HG02981 (cell line): Measurements from ENCODE around the gene RANBP1.
A peak's percentile ranks its signal among the peaks of the same experiment; 100 is the strongest.

Source experiments
- ATAC-seq: cut with Tn5 transposase; IDR thresholded peaks from one replicate; pipeline ENCODE4 v1.9.1; 2021; ENCODE audit warnings: mild to moderate bottlenecking, moderate library complexity; ENCODE audit not compliant: unreplicated experiment

Gene RANBP1

DNA sequence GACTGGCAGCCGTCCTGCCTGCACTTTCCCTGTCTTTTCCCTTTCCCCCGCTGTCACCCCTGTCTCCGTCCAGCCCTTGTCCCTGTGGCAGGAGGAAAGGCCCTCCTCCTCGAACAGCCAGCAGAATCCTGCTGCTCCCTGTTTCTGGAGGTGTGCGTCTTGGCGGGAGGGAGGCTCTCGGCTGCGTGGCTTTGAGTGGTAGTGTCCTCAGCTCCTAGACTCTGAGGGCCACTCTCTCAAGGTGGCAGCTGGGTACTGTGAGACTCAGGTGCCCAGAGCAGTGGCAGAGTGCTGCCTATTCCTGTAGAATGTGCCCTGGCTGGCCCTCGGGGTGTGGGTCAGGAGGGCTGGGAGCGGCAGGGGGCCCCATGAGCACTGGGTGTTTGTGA lies 9.1 kb upstream of the RANBP1 start:
- no peak for ATAC-seq

DNA sequence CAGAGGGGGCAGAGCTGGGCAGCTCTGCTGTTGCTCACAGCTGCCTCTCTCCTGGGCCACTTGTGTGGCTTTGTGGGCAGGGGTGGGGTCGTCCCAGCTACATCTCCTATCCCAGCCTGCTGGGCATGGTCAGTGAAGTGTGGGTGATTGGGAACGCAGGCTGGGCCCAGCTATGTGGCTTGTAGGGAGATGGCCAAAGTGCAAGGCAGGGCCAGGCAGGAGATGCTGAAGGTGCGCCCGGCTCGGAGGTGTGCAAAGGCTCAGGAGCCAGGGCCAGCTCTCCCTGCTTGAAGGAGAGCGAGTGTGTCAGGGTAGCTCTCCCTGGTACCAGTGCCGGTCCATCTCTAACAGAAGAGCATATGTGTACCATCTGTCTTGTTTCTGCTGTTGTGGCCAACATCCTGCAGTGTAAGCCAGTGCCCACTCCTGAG lies 8.4 kb upstream of the RANBP1 start:
- no peak for ATAC-seq

DNA sequence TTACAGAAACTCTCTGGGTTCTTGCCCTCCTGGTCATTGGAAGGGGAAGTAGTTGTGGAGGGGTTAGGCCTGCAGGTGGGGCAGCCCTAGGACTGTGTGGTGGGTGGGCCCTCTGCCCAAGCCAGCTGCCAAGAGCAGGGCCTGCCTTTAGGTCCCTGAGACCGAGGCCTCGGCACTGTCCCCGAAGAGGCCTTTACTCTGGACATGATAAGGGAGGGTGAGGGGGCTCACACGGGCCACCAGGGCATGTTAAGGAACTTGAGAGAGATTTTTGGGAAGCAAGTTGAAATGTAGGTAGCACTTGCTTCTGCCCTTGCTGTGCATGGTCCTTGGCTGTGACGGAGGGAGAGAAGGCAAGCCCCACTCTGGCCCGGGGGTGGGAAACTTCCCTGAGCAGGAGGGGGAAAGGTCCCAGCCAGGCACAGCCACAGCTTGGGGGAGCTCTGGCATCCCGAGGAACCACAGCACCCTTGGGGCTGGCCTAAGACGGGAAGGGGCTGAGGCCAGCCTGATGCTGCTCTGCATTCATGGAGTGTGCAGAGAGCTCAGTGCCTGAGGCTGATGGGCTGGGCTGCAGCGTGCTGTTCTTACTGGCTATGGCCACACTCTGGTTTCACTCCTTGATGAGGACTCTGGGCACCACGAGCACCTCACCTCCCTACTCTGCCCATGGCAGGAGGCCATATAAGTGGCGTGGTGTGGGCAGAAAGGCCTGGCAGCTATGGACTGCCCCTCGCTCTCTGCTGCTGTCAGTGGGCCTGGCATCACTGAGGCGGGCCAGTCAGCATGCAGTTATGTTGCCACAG lies 7.8 kb upstream of the RANBP1 start:
- no peak for ATAC-seq

DNA sequence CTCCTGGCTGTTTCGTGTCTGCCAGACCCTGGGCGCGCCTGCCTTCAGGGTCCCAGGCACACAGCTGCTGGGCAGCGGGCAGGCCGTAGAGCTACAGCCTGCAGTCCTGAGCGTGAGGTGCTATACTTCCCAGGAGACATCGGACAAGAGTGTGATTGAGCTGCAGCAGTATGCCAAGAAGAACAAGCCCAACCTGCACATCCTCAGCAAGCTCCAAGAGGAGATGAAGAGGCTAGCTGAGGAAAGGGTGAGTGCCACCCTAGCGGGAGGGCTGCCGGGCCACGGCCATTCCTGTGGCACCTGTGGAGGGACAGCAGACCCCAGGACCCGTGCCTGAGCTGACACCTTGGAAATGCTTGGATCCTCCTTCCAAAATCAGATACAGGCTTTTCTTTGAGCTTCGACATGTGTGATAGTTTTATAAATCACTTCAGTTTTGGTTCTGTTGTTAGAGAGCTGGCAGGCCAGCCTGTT lies 7.1 kb upstream of the RANBP1 start:
- ATAC-seq: no peak

DNA sequence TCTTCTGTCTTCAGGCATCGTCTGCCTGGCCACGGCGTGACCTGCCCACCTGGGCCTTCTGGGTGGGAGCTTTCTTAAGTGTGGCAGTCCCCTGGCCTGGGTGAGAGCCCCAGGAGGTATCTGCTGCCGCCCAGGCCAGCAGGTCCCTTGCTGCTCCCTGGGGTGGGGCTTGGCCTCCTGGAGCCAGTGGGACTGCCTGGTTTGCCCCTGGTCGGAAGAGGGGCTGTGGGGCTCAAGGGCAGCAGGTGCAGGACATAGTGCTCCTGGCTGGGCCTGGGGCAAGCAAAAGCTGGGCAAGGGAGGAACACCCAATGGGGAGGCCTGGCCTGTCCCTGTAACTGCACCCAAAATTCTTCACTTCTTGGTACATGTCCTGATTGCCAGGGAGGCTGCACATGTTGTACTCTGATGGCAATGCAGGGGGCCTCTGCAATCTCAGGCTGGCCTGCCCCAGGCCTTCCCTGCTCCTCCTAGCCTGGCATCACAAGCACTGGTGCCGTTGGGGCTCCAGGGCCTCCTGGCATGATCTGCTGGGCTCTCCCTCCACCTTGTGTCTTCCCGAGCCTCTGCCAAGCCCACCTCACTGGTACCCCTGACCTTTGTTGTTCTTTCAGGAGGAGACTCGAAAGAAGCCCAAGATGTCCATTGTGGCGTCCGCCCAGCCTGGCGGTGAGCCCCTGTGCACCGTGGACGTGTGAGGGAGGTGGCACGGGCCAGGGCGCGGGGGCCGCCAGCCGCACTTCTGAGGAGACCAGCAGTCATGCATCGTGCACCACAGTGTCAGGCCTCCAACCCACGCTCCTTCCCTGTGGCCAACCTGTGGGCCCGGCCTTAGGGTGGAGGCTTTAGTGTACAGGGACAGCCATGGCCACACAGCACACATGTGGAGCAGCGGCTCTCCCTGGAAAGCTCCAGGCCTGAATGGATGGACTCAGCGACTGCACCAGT lies 6.2 kb upstream of the RANBP1 start:
- no peak for ATAC-seq

DNA sequence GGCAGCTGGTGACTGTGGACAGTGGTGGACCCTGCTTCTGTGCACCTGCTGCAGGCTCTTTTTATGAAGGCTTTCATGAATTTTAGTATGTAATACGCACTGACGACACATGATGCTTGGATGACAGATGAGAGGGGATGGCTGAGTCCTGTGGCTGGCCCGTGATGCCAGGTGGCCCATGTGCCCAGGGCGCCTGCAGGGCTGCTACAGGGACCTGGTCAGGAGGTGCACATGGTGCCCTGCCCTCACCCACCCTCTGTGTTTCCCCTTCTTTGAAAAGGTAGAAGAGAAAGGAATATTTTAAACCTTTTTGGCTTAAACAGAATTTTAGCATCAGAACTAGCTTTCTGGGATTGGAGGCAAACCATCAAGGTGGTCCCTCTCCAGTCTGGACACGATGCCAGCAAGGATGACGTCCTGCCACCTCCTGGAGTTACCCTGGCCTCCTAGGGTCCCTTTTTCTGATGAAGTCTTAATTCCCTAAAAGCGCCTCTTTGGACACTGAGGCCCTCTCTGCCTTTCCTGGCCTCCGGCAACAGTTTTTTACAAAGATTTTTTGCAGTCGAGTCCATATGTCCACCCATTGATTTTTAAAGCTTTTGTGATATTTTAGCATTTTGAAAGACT lies 5.4 kb upstream of the RANBP1 start:
- no peak for ATAC-seq

DNA sequence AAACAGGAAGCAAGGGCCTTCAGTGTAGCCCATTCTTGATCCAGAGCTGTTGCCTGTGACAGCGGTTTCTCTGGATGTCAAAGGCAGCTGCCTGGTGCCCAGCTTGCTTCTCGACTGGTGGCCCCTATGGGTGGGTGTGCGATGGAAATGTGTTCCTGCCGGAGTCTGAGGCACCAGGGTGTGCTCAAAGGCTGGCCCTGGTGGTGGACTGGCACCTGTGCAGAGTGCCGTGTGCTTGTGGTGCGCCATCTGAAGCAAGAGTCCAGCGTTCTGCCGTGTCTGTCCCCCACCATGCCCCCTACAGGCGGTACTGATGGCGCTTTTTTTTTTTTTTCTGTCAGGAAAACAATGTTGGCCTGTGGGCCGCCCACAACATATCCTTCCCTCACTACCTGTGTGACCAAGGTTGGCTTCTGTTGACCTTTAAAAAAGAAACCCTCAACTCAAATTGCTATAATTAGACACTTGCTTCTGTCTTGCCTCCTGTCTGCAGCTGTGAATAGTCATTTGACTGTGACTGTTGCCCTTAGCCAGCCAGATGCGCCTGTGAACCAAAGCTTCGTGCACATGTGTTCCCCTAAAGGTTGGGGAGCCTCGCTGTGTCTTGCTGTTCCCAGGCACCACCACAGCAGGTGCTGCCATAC lies 4.7 kb upstream of the RANBP1 start:
- no peak for ATAC-seq

DNA sequence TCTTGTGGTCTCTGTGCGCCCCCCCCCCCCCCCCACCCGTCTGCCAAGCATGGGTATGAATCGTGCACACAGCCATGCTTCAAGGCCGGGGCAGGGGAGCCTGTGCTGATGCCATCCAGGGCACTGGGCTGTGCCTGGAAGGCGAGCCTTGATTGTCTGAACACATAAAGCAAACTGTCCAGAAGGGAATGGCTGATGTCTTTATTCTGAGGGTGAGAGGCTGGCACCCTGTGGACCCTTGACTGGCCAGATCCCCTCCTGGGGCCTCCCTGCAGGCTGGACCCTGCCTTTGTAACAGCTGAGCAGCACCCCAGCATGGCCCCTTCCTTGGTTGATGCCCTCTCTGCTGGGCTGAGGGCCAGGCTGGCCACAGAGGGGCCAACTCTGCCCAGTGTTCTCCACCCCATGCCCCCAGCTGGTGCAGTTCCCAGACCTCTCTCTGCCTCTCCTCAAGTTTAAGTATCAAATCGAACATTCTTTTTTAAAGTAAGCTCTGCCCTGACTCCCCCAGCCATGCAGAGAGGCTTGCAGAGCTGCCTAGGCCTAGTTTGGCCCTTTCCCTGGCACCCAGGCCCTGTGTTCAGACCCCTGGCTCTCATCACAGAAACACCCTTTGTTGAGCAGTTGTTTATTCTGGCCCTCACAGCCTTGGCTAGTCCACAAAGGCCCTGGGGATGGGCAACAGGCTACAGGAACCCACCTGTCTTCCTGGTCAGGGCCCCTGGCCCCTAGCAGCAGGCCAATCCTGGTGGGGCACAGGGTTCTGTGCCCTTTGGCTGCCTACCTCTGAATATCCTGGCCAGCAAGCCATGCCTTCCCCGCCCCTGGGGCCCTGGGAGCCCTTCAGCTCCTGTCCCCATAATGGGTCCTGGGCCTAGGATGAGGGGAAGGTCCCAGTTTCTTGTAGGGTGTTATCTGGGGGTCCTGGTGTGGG lies 3.9 kb upstream of the RANBP1 start:
- ATAC-seq: no peak

DNA sequence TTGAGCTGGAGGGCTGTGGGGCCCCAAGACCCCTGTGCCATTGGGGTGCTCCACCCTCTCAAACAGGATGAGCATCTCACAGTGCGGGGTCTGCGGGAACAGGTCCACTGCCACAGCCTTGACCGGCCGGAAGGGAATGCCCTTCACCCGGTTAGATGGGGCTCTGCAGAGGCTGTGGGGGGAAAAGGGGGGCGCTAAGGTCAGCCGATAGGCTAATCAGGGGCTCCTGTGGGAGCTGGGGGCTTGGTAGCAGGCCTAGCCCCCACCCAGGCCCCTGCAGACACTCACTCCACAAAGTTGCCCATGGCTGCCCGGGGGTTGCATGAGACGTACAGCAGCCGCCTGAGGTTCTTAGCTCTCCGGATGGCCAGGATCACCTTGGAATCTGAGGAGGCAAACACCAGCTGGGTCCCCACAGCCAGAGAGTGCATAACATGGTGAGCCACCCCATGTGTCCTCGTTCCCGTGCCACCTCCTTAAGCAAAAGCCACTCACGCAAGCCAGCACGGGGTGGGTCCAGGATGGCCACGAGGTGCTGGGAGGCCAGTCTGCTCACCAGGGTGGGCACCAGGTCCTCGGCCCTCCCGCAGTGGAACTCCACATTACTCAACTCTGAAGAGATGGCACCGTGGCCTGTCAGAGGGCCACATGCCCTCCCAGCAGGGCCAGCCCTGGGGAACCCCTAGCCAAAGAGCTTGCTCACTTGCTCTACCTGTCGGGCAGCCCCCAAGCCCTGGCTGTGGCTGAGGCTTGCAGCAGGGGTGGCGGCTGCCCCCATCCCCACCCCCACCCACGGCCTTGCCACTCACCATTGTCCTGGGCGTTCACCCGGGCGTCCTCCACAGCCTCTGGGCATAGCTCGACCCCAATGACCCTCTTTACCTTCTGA lies 3.0 kb upstream of the RANBP1 start:
- ATAC-seq: no peak

DNA sequence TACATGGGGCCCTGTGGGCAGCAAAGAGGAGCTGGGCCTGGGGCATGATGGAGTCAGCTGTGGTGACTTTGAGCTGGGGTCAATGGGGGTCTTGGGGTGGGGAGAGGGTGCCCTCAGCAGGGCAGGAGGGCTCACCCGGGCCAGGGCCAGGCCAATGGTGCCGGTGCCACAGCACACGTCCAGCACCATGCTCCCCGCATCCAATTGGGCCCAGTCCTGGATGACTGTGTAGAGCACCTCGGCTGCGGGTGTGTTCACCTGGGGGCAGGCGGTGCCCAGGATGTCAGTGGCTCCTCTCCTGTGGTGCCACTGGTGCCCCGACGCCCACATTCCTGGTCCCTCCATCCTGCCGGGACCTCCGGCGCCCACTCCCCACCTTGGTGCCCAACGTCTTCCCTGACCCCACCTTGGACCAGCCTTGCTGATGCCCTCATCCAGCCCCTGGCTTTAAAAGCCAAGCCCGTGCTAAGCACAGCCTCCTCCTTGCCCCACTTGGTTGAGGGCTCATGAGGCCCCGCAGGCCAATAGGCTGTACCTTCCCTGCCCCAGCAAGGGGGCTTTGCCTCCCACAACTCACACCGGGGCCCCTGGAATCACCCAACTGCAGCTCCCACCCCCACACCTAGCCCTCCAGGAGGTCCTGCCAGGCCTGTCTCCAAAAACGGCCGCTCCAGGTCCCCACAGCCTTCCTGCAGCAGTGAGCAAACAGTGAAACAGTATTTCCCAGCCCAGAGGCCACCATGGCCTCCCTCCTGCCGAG lies 2.2 kb upstream of the RANBP1 start:
- no peak for ATAC-seq

DNA sequence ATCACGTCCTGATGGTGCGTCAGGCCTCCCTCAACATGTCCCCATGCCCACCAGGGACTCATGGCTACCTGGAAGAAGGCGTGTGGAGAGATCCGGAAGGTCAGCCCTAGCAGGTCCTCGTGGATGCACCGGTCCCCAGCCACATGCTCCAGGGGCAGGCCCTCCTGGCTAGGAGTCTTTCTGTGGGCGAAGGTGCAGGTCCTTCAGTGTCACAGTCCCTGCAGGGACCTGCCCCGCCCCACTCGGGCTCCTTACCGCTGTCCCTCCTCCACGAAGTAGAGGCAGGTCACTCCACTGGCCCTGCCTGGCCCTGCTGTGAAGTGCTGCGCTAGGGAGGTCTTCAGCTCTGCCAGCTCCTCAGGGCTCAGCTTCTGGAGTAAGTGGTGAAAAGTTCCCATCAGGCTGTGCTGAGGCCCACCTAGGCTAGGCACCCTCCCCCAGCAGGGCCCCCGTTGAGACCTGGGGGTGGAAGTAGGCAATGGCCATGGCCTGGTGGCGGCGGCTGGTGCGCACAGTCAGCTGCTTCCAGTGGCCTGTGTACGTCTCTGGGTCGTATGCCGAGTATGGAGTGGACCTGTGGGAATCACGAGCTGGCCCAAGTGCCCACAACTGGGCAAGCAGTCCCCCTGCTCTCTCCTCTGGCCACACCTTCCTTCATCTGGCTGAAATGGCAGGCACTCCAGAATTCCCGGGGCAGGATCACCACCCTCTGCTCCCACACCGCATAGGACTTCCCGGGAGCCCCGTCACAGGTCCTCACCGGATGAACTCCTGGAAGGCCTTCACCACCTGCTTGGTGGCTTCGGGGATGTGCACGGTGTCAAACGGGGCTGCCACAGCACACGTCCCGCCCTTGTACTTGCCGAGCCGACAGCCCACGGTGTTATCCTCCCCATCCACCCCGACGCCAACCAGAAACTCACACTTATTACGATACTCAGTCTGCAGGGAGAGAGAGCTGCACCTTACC lies 1.1 kb upstream of the RANBP1 start:
- ATAC-seq: no peak

DNA sequence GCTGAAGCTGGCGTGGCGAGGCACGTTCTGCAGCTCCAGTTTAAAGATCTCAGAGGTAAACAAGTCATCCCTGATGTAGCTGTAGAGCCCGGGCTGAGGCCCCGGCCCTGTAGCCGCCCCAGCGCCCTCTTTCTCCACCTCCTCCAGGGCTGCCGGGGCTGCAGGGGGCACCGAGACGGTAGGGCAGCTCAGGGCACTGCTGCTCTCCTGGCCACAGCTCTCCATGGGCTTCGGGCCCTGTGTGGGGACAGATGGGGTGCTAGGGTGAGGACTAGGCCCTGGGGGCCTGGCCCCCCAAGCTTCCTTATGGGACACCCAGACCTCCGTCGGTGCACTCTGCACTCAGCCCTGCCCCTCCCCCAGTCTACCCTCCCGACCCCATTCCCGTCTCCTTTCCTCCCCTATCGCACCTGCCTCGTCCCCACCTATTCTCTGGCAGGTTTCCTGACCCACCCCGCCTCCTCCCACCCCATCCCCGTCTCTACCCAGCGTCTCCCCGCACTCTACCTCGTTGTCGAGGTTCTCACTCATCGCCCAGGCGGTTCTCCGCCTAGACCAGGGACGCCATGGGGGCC lies 559 bp downstream of the RANBP1 start:
- ATAC-seq: no peak

DNA sequence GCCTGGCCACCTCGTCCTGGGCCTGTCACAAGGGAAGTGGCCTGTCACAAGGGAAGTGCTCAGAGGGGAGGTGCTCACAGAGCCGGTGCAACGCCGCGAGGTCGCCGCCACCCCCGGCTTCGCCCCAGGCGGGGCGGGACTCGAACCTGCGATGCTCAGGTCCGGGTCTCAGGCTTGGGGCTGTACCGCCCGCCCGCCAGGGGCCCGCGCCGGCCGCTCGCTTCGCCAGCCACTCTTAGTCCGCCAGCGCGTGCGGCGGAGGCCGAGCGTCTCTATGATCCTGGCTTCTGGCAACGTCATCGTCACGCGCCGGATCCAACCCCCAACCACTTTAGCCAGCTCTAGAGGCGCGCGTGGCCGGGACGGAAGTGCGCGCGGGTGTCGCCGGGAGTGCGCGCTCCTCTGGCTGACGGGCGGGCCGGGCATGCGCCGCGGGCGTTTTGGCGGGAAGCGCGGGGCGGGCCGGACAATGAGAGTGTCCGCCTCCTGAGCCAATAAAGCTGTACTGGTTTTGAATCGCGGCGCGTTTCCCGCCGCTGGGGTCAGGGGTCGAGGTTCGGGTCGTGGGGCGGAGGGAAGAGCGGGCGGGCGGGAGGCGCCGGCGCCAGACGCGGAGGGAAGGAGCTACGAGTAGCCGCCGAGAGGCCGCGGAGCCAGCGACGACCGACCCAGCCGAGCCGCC lies 1.2 kb downstream of the RANBP1 start, which contains the start of gene TRMT2A:
TSS of gene TRMT2A (minus strand) at position 276 of the 682 bp plus-strand sequence. CDS start 320 bp downstream, outside the sequence.
- peak; percentile 67 for ATAC-seq

DNA sequence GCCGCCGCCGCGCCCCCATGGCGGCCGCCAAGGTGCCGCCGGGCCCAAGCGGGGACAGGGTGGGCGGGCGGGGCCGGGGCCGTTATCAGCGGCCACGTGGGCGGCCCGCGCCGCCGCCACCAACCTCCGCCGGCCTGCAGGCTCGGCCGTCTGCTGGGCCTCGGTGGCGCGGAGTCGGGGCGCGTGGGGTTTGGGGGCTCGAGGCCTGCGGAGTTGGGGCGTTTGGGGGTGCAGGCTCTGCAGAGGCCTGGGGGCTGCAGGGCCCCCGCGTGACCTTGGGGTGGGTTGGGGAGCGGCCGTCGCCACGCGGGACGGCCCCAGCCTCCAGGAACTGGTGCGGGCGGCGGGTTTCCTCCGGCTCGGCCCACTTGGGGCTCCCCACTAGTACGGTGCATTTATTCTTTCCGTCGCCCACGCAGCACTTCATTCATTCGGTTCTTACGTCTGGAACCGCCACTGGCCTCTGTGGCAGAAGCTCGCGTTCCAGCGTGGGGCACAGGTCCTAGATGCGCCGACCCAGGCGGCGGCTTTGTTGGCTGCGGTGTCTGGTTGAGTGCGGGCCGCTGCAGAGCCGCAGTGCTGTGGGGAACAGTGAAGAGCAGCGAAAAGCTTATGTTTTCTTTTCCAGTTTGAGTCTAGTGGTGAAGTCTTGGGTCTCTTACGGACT lies 1.9 kb downstream of the RANBP1 start:
- peak; percentile 16 for ATAC-seq

DNA sequence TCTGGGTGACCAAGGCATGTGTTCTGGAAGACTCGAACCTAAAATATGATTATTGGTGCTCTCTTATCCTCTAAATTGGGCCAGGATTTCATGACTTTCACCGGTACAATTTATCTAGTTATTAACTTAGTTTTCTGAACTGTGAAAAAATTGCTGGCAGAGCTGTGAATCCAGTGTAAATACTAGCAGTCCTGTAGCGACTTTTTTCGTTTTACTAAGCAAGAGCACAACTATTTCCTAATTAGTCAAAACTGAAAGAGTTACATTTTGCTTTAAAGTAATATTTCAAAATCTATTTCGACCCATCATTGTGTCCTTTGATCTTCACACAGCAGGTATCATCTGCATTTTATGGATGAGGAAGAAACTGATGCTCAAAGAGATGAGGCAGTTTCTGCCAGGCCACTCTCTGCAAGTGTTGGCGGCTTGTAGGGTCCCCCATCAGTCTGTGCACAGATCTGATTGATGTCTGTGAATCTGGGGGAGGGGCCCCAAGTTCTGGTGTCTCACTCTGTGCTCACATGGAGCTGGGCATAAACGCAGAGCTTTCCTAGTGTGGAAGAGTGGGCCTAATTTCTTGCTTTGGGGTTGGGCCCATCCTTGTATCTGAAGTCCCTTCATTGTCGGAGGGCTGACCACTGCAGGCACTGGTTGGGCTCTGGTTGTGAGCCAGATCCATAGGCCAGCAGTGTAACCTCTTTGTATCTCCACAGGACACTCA lies 2.6 kb downstream of the RANBP1 start:
- ATAC-seq: no peak
